ENCODE data around the gene HSPB7. TPM values are rescaled to one million over a fixed set of nuclear protein-coding genes. Genes with fewer than 3 reads are reported as not detected.

Gene HSPB7
- total RNA-seq, 1 experiment from 2014 or later = not detected

DNA sequence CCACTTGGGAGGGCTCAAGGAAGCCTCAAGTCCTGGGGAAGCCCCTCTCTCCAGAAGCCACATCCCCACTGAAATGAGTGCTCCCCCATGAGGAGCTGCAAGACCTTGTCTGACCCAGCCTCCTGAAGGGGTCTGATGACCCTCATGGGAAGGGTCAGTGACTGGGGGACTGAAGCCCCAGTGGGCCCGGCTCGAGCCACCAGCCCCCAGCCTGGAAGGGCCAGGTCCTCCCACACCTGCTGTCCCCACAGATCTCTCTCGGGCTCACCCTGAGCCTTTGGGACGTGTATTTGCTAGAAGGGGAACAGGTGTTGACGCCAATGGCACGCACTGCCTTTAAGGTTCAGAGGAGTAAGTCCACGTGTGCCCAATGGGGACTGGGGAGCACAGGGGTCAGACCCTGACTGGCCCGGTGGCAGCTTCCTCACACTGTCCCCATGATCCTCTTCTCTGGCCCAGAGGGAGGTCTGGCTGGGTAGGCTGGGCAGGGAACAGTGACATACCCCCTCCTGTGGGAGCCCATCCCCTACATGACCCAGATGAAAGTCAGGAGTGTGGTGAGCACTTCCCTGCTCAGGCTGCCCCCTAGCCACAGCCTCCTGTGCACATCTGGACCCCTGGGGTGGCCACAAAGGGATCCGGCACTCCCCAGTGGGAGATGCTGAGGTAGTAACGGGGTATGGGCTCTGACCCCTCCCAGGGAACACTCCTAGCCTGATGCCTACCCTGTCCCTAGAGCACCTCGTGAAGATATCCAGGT, 26.2 kb downstream of the HSPB7 start:
- H4K20me1 ChIP-seq (ENCODE audit: control insufficient read depth, insufficient read depth, insufficient read length) = no peaks in the 10 kb centered on the region
- H3K23ac ChIP-seq (ENCODE audit: insufficient read length, low read depth, low read length) = no peak overlapping the region
- H3K14ac ChIP-seq (ENCODE audit: insufficient read depth, low read length) = no peak overlapping the region; the same call in 1 of the 2 replicates
- no peak overlapping the region for H4K5ac ChIP-seq (ENCODE audit: insufficient read length, low read depth, low read length)
- H3K79me2 ChIP-seq (ENCODE audit: insufficient read depth, low read length) = no peaks in the 10 kb centered on the region
- no peak overlapping the region for H2BK120ac ChIP-seq (ENCODE audit: low read depth, low read length, poor library complexity, severe bottlenecking)
- DNase-seq = no peak
- H3K4me2 ChIP-seq (ENCODE audit: insufficient read depth, insufficient read length, low read length) = no peak overlapping the region
- no peak overlapping the region for H2BK15ac ChIP-seq (ENCODE audit: low read depth, low read length)
- Mint-ChIP-seq H3K9me3 (no peaks in the 10 kb centered on the region), H3K4me1 (no peaks in the 10 kb centered on the region), H3K4me3 (no peak overlapping the region), H3K27me3 (ENCODE audit: low read depth) (peaks cover 4% of the 10 kb centered on the region), H3K36me3 (ENCODE audit: insufficient read depth in 1 of 3, low read depth in 3 of 3) (no peaks in the 10 kb centered on the region), H3K27ac (no peak overlapping the region)
- H3K9ac ChIP-seq (ENCODE audit: extremely low read depth, insufficient read length, low read length) = no peak overlapping the region
- no peak overlapping the region for H3T11ph ChIP-seq (ENCODE audit: low read length)
- H3K9me3 ChIP-seq (ENCODE audit: control insufficient read depth, low read depth, low read length) = no peaks in the 10 kb centered on the region
- H2BK20ac ChIP-seq (ENCODE audit: low read depth, low read length, poor library complexity, severe bottlenecking) = no peak overlapping the region
- no peak overlapping the region for H4K8ac ChIP-seq (replicated peaks; ENCODE audit: insufficient read length, low read depth, low read length)
- no peaks in the 10 kb centered on the region for H3K4me1 ChIP-seq (ENCODE audit: insufficient read depth, low read length)
- H2BK12ac ChIP-seq (ENCODE audit: insufficient read length, low read depth, low read length) = no peak overlapping the region
- H3K18ac ChIP-seq (ENCODE audit: insufficient read length, low read depth, low read length) = no peak overlapping the region
- H3K27me3 ChIP-seq (ENCODE audit: insufficient read depth, low read length) = no peaks in the 10 kb centered on the region
- no peak overlapping the region for H2AFZ ChIP-seq (ENCODE audit: low read length)
- no peak overlapping the region for H2BK5ac ChIP-seq (ENCODE audit: insufficient read length, low read length)
- no peak overlapping the region for H3K4ac ChIP-seq (ENCODE audit: low read depth, low read length)
- H3K27ac ChIP-seq (ENCODE audit: insufficient read length, low read depth, low read length) = no peak overlapping the region
- H4K91ac ChIP-seq (ENCODE audit: insufficient read length, low read depth, low read length) = no peak overlapping the region
- TF ChIP-seq, protein P1, sequence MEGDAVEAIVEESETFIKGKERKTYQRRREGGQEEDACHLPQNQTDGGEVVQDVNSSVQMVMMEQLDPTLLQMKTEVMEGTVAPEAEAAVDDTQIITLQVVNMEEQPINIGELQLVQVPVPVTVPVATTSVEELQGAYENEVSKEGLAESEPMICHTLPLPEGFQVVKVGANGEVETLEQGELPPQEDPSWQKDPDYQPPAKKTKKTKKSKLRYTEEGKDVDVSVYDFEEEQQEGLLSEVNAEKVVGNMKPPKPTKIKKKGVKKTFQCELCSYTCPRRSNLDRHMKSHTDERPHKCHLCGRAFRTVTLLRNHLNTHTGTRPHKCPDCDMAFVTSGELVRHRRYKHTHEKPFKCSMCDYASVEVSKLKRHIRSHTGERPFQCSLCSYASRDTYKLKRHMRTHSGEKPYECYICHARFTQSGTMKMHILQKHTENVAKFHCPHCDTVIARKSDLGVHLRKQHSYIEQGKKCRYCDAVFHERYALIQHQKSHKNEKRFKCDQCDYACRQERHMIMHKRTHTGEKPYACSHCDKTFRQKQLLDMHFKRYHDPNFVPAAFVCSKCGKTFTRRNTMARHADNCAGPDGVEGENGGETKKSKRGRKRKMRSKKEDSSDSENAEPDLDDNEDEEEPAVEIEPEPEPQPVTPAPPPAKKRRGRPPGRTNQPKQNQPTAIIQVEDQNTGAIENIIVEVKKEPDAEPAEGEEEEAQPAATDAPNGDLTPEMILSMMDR (conservative IDR thresholded peaks at IDR 0.05) = no peak
- no peak overlapping the region for H2AK5ac ChIP-seq (ENCODE audit: insufficient read length, low read length)
- no peaks in the 10 kb centered on the region for H3K23me2 ChIP-seq (ENCODE audit: insufficient read length, low read depth, low read length, poor library complexity, severe bottlenecking)
- no peaks in the 10 kb centered on the region for H3K79me1 ChIP-seq (ENCODE audit: insufficient read depth, low read depth, low read length, poor library complexity, severe bottlenecking)
- H3K56ac ChIP-seq (ENCODE audit: insufficient read length, low read depth, low read length) = no peak overlapping the region
- WGBS (ENCODE audit: extremely low coverage, insufficient read length, low lambda C conversion rate) = no CpG with 5 or more reads among the region's 11 CpGs
